GM12878 (cell line): ENCODE results near the gene CACNG1.

ENCODE experiments used
- TAF1 ChIP-seq: IDR thresholded peaks from 2 replicates; pipeline ENCODE4 v1.6.1; 2011; ENCODE audit warnings: mild to moderate bottlenecking, low read depth, low read length, borderline replicate concordance
- ZBTB11 ChIP-seq: fragments of 450-650 bp; formaldehyde crosslinking; IDR thresholded peaks from 2 replicates; pipeline ENCODE4 v1.5.0; 2022; ENCODE audit warnings: mild to moderate bottlenecking, missing genetic modification characterization

GRCh38 chr17:67063141-67063540 lies 18.8 kb downstream of the CACNG1 start:
- TF ChIP-seq ZBTB11 (CRISPR knock-in tag) (no peak), TAF1 (no peak)
